ENCODE data around the gene OAS3.

OAS3 gene

DNA sequence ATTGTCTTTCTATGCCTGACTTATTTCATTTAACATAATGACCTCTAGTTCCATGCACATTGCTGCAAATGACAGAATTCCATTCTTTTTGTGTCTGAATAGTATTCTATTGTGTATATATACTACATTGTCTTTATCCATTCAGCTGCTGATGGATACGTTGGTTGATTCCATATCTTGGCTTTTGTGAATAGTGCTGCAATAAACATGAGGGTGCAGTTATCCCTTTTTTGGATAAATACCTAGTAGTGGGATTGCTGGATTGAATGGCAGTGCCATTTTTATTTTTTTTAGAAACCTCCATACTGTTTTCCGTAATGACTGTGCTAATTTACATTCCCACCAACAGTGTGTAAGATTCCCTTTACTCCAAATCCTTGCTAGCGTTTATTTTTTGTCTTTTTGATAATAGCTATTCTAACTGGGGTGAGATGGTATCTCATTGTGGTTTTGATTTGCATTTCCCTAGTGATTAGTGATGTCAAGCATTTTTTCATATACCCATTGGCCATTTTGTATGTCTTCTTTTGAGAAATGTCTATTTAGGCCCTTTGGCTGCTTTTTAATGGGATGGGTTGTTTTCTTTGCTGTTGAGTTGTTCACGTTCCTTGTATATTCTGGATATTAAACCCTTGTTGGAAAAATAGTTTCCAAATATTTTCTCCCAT, 42.4 kb downstream of the OAS3 start:
- TF ChIP-seq ESRRG (CRISPR knock-in tag; IDR thresholded peaks at IDR 0.05): no peak
- no peak for TF ChIP-seq ZNF8 (CRISPR knock-in tag; IDR thresholded peaks at IDR 0.05)
- no peak for TF ChIP-seq TCF4 (CRISPR knock-in tag; IDR thresholded peaks at IDR 0.05; ENCODE audit: borderline replicate concordance)
- TF ChIP-seq, protein P1, sequence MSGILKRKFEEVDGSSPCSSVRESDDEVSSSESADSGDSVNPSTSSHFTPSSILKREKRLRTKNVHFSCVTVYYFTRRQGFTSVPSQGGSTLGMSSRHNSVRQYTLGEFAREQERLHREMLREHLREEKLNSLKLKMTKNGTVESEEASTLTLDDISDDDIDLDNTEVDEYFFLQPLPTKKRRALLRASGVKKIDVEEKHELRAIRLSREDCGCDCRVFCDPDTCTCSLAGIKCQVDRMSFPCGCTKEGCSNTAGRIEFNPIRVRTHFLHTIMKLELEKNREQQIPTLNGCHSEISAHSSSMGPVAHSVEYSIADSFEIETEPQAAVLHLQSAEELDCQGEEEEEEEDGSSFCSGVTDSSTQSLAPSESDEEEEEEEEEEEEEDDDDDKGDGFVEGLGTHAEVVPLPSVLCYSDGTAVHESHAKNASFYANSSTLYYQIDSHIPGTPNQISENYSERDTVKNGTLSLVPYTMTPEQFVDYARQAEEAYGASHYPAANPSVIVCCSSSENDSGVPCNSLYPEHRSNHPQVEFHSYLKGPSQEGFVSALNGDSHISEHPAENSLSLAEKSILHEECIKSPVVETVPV (CRISPR knock-in tag; IDR thresholded peaks at IDR 0.05): no peak
- no peak for TF ChIP-seq ZC3H10 (CRISPR knock-in tag; IDR thresholded peaks at IDR 0.05)
- TF ChIP-seq RARB (CRISPR knock-in tag; IDR thresholded peaks at IDR 0.05): no peak
- TF ChIP-seq, protein P2, sequence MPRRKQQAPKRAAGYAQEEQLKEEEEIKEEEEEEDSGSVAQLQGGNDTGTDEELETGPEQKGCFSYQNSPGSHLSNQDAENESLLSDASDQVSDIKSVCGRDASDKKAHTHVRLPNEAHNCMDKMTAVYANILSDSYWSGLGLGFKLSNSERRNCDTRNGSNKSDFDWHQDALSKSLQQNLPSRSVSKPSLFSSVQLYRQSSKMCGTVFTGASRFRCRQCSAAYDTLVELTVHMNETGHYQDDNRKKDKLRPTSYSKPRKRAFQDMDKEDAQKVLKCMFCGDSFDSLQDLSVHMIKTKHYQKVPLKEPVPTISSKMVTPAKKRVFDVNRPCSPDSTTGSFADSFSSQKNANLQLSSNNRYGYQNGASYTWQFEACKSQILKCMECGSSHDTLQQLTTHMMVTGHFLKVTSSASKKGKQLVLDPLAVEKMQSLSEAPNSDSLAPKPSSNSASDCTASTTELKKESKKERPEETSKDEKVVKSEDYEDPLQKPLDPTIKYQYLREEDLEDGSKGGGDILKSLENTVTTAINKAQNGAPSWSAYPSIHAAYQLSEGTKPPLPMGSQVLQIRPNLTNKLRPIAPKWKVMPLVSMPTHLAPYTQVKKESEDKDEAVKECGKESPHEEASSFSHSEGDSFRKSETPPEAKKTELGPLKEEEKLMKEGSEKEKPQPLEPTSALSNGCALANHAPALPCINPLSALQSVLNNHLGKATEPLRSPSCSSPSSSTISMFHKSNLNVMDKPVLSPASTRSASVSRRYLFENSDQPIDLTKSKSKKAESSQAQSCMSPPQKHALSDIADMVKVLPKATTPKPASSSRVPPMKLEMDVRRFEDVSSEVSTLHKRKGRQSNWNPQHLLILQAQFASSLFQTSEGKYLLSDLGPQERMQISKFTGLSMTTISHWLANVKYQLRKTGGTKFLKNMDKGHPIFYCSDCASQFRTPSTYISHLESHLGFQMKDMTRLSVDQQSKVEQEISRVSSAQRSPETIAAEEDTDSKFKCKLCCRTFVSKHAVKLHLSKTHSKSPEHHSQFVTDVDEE (CRISPR knock-in tag; IDR thresholded peaks at IDR 0.05): no peak
- TF ChIP-seq ZNF565 (CRISPR knock-in tag; conservative IDR thresholded peaks at IDR 0.05; ENCODE audit: low read depth): no peak
- no peak for TF ChIP-seq ARNTL (CRISPR knock-in tag; IDR thresholded peaks at IDR 0.05; ENCODE audit: borderline replicate concordance, low read depth)
- TF ChIP-seq, protein P3, sequence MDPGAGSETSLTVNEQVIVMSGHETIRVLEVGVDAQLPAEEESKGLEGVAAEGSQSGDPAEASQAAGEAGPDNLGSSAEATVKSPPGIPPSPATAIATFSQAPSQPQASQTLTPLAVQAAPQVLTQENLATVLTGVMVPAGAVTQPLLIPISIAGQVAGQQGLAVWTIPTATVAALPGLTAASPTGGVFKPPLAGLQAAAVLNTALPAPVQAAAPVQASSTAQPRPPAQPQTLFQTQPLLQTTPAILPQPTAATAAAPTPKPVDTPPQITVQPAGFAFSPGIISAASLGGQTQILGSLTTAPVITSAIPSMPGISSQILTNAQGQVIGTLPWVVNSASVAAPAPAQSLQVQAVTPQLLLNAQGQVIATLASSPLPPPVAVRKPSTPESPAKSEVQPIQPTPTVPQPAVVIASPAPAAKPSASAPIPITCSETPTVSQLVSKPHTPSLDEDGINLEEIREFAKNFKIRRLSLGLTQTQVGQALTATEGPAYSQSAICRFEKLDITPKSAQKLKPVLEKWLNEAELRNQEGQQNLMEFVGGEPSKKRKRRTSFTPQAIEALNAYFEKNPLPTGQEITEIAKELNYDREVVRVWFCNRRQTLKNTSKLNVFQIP (CRISPR knock-in tag; IDR thresholded peaks at IDR 0.05; ENCODE audit: borderline replicate concordance, low read depth): no peak
- TF ChIP-seq, protein P4, sequence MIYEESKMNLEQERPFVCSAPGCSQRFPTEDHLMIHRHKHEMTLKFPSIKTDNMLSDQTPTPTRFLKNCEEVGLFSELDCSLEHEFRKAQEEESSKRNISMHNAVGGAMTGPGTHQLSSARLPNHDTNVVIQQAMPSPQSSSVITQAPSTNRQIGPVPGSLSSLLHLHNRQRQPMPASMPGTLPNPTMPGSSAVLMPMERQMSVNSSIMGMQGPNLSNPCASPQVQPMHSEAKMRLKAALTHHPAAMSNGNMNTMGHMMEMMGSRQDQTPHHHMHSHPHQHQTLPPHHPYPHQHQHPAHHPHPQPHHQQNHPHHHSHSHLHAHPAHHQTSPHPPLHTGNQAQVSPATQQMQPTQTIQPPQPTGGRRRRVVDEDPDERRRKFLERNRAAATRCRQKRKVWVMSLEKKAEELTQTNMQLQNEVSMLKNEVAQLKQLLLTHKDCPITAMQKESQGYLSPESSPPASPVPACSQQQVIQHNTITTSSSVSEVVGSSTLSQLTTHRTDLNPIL (CRISPR knock-in tag; IDR thresholded peaks at IDR 0.05; ENCODE audit: low read depth): no peak
- TF ChIP-seq SNAI2 (CRISPR knock-in tag; IDR thresholded peaks at IDR 0.05): no peak
- no peak for TF ChIP-seq ZFP30 (CRISPR knock-in tag; IDR thresholded peaks at IDR 0.05)
- TF ChIP-seq TOX (CRISPR knock-in tag; IDR thresholded peaks at IDR 0.05; ENCODE audit: borderline replicate concordance): no peak
- no peak for TF ChIP-seq ZNF70 (CRISPR knock-in tag; IDR thresholded peaks at IDR 0.05)
- TF ChIP-seq, protein P5, sequence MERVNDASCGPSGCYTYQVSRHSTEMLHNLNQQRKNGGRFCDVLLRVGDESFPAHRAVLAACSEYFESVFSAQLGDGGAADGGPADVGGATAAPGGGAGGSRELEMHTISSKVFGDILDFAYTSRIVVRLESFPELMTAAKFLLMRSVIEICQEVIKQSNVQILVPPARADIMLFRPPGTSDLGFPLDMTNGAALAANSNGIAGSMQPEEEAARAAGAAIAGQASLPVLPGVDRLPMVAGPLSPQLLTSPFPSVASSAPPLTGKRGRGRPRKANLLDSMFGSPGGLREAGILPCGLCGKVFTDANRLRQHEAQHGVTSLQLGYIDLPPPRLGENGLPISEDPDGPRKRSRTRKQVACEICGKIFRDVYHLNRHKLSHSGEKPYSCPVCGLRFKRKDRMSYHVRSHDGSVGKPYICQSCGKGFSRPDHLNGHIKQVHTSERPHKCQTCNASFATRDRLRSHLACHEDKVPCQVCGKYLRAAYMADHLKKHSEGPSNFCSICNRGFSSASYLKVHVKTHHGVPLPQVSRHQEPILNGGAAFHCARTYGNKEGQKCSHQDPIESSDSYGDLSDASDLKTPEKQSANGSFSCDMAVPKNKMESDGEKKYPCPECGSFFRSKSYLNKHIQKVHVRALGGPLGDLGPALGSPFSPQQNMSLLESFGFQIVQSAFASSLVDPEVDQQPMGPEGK (CRISPR knock-in tag; IDR thresholded peaks at IDR 0.05; ENCODE audit: borderline replicate concordance): no peak
- no peak for TF ChIP-seq GLIS3 (CRISPR knock-in tag; IDR thresholded peaks at IDR 0.05)
- no peak for TF ChIP-seq ISL1 (CRISPR knock-in tag; IDR thresholded peaks at IDR 0.05)
- ATAC-seq: no peak

DNA sequence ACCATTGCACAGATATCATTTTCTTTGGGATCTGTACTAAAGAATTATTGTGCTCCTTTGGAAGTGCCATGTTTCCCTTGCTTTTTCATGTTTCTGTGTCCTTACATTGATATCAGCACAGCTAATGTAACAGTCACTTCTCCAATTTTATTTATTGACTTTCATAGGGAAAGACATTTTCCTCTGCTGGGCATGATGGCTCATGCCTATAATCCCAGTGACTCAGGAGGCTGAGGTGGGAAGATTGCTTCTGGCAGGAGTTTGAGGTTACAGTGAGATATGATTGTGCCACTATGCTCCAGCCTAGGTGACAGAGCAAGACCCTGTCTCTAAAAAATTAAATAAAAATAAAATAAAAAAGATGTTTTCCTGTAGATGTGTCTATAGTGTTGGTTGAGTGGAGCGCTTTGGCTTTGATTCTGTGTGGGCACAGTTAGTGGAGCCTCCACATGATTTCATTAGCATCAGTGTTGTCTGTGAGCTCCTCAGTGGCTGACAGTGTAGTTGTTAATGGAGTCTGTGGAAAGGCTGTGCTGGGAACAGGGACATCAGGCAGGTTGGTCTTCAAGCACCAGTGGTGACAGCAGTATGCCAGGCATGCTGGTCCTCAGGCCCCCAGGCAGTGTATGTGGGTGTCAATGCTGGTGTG, 47.5 kb downstream of the OAS3 start:
- ATAC-seq: no peak
- TF ChIP-seq ZC3H10 (CRISPR knock-in tag; IDR thresholded peaks at IDR 0.05) (no peak), RARB (CRISPR knock-in tag; IDR thresholded peaks at IDR 0.05) (no peak)

DNA sequence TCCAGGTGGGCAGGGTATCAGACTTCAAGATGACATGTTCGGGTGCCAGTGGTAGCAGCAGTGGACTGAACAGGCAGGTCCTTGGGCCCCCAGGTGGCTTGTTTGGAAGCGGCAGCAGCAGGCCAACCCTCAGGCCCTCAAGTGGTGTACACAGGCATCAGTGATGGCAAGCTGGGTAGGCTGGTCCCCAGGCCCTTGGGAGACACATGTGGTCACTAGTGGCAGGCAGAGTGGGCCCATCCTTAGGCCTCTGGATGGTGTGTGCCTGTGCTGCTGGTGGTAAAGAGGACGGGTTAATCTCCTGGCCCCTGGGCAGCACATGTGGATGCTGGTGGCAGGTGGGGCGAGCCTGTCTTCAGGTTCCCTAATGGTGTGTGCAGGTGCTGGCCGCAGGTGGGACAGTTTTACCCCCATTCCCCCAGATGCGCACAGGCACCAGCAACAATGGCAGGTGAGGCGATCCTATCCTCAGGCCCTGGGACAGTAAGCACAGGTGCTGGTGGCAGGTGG, 48.1 kb downstream of the OAS3 start:
- ATAC-seq: no peak
- no peak for TF ChIP-seq RARB (CRISPR knock-in tag; IDR thresholded peaks at IDR 0.05)
- no peak for TF ChIP-seq OSR1 (CRISPR knock-in tag; IDR thresholded peaks at IDR 0.05)
- TF ChIP-seq PPARA (CRISPR knock-in tag; IDR thresholded peaks at IDR 0.05; ENCODE audit: borderline replicate concordance): no peak
- TF ChIP-seq ZNF565 (CRISPR knock-in tag; conservative IDR thresholded peaks at IDR 0.05; ENCODE audit: low read depth): no peak
- no peak for TF ChIP-seq ZNF8 (CRISPR knock-in tag; IDR thresholded peaks at IDR 0.05)
- TF ChIP-seq, protein P1 (CRISPR knock-in tag; IDR thresholded peaks at IDR 0.05): no peak
- TF ChIP-seq ESRRG (CRISPR knock-in tag; IDR thresholded peaks at IDR 0.05): no peak
- no peak for TF ChIP-seq CSDC2 (CRISPR knock-in tag; IDR thresholded peaks at IDR 0.05)
- TF ChIP-seq, protein P5 (CRISPR knock-in tag; IDR thresholded peaks at IDR 0.05; ENCODE audit: borderline replicate concordance): no peak
- TF ChIP-seq ISL1 (CRISPR knock-in tag; IDR thresholded peaks at IDR 0.05): no peak
- no peak for TF ChIP-seq TCF4 (CRISPR knock-in tag; IDR thresholded peaks at IDR 0.05; ENCODE audit: borderline replicate concordance)
- no peak for TF ChIP-seq ARNTL (CRISPR knock-in tag; IDR thresholded peaks at IDR 0.05; ENCODE audit: borderline replicate concordance, low read depth)
- TF ChIP-seq ZC3H10 (CRISPR knock-in tag; IDR thresholded peaks at IDR 0.05): no peak
- TF ChIP-seq GLIS3 (CRISPR knock-in tag; IDR thresholded peaks at IDR 0.05): no peak
- no peak for TF ChIP-seq ZFP30 (CRISPR knock-in tag; IDR thresholded peaks at IDR 0.05)

Data from SK-N-SH treated with all-trans-retinoic acid at 6 μM for 48 hours (cell line).